ENCODE data around the gene RO60. TPM values are rescaled to one million over a fixed set of nuclear protein-coding genes. Genes with fewer than 3 reads are reported as not detected.
A peak's percentile ranks its signal among the peaks of the same experiment; 100 is the strongest.

Gene RO60
- total and polyA plus RNA-seq, 2 of the 13 experiments (the other 11 are each of a cell fraction or from before 2014, with no cell fraction given), result 20.3 to 53.7 TPM

- TF ChIP-seq MYPOP (CRISPR knock-in tag; IDR thresholded peaks at IDR 0.05) (peak; percentile 91), HDAC6 (IDR thresholded peaks at IDR 0.05; ENCODE audit: low read depth, low read length) (no peak), ZSCAN29 (CRISPR knock-in tag; conservative IDR thresholded peaks at IDR 0.05) (no peak), NFIB (CRISPR knock-in tag; IDR thresholded peaks at IDR 0.05; ENCODE audit: borderline replicate concordance) (no peak), ZNF790 (CRISPR knock-in tag; IDR thresholded peaks at IDR 0.05; ENCODE audit: borderline replicate concordance) (0 out of 2 replicates have a peak, but pooled peaks have one; percentile 72), ZNF567 (CRISPR knock-in tag; IDR thresholded peaks at IDR 0.05; ENCODE audit: borderline replicate concordance) (0 out of 2 replicates have a peak, but pooled peaks have one; percentile 20), ZNF850 (CRISPR knock-in tag; conservative IDR thresholded peaks at IDR 0.05) (no peak), ZNF468 (CRISPR knock-in tag; IDR thresholded peaks at IDR 0.05) (no peak), ZNF773 (CRISPR knock-in tag; IDR thresholded peaks at IDR 0.05; ENCODE audit: borderline replicate concordance) (no peak), ZBTB25 (CRISPR knock-in tag; IDR thresholded peaks at IDR 0.05) (peak; percentile 18; the same call in 1 of the 2 replicates), THAP7 (CRISPR knock-in tag; IDR thresholded peaks at IDR 0.05) (no peak), ZNF761 (CRISPR knock-in tag; conservative IDR thresholded peaks at IDR 0.05) (no peak), GFI1 (CRISPR knock-in tag; IDR thresholded peaks at IDR 0.05; ENCODE audit: borderline replicate concordance) (no peak), YY1 (IDR thresholded peaks at IDR 0.05; ENCODE audit: insufficient read depth, insufficient replicate concordance, low read depth, low read length) (peak; percentile 71), PREB (CRISPR knock-in tag; IDR thresholded peaks at IDR 0.05) (peak; percentile 31; the same call in 1 of the 2 replicates), SMC3 (IDR thresholded peaks at IDR 0.05; ENCODE audit: low read length) (no peak)
- TF ChIP-seq, protein P1, sequence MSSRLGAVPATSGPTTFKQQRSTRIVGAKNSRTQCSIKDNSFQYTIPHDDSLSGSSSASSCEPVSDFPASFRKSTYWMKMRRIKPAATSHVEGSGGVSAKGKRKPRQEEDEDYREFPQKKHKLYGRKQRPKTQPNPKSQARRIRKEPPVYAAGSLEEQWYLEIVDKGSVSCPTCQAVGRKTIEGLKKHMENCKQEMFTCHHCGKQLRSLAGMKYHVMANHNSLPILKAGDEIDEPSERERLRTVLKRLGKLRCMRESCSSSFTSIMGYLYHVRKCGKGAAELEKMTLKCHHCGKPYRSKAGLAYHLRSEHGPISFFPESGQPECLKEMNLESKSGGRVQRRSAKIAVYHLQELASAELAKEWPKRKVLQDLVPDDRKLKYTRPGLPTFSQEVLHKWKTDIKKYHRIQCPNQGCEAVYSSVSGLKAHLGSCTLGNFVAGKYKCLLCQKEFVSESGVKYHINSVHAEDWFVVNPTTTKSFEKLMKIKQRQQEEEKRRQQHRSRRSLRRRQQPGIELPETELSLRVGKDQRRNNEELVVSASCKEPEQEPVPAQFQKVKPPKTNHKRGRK (CRISPR knock-in tag; IDR thresholded peaks at IDR 0.05), result no peak
- TF ChIP-seq, protein P2, sequence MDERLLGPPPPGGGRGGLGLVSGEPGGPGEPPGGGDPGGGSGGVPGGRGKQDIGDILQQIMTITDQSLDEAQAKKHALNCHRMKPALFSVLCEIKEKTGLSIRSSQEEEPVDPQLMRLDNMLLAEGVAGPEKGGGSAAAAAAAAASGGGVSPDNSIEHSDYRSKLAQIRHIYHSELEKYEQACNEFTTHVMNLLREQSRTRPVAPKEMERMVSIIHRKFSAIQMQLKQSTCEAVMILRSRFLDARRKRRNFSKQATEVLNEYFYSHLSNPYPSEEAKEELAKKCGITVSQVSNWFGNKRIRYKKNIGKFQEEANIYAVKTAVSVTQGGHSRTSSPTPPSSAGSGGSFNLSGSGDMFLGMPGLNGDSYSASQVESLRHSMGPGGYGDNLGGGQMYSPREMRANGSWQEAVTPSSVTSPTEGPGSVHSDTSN (CRISPR knock-in tag; IDR thresholded peaks at IDR 0.05), result no peak
- TF ChIP-seq, protein P3, sequence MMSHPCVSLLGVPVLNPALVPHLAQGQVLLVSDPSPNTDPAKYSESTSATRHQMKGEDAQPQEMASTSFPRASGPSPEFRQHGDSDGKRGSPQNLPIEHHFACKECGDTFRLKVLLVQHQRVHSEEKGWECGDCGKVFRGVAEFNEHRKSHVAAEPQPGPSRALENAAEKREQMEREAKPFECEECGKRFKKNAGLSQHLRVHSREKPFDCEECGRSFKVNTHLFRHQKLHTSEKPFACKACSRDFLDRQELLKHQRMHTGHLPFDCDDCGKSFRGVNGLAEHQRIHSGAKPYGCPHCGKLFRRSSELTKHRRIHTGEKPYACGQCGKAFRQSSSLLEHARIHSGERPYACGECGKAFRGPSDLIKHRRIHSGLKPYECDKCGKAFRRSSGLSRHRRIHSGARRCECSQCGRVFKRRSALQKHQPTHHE (CRISPR knock-in tag; IDR thresholded peaks at IDR 0.05; ENCODE audit: borderline replicate concordance), result peak; percentile 41; the same call in 1 of the 2 replicates
Observed at GRCh38 chr1:193104907-193105820, 45.8 kb downstream of the RO60 start, which contains the start of gene GLRX2 (continued).

Data from HepG2 (cell line).